ENCODE measurements around the gene PLCD1. TPM values are rescaled to one million over a fixed set of nuclear protein-coding genes. Genes with fewer than 3 reads are reported as not detected.
A peak's percentile ranks its signal among the peaks of the same experiment; 100 is the strongest.
"Not testable (repeated sequence)": the region's sequence is repeated elsewhere in the genome, so short reads cannot be mapped to it uniquely, and the experiment has no call there.

The PLCD1 gene
- total RNA-seq, 1 experiment from 2014 or later, result 13.5 TPM

GRCh38 chr3:37990527-37990926 is 38.9 kb downstream of the PLCD1 start, which contains the start of gene VILL:
Gene VILL (plus strand): TSS chr3:37990786. CDS start chr3:37993673, 2,887 bp downstream.
- peak within 1 kb of the TSS; percentile 52; the same call in 1 of the 2 replicates for H2AFZ ChIP-seq
- H3K9me2 ChIP-seq (ENCODE audit: insufficient read depth), result no peaks in the 10 kb centered on the region
- H3K36me3 ChIP-seq (ENCODE audit: low read depth), result no peaks in the 10 kb centered on the region
- peak within 1 kb of the TSS; percentile 53 for H3K4me3 ChIP-seq
- H4K20me1 ChIP-seq (ENCODE audit: insufficient read depth), result no peaks in the 10 kb centered on the region
- intact Hi-C loops (cut with micrococcal nuclease; ENCODE audit: unreplicated experiment), result loop anchor here (2.0 kb wide), 1 partner anchor 54 kb away; no protein-coding TSS in a partner anchor
- TF ChIP-seq EZH2 (IDR thresholded peaks at IDR 0.05; ENCODE audit: low read depth), result no peak
- TF ChIP-seq CTCF (conservative IDR thresholded peaks at IDR 0.05), result peak; percentile 37; the same call in 1 of the 2 replicates
- peak; percentile 84 to 86 for DNase-seq
- peaks cover 8% of the 10 kb centered on the region; the same call in 1 of the 2 replicates for H3K79me2 ChIP-seq (ENCODE audit: low read depth)
- peaks cover 35% of the 10 kb centered on the region; the same call in 1 of the 2 replicates for H3F3A ChIP-seq (ENCODE audit: insufficient read depth, low read depth)
- H3K27ac ChIP-seq, result peak within 1 kb of the TSS; percentile 80
- ChIA-PET POLR2A (ENCODE audit: unreplicated experiment) (interaction anchor here (0.5 kb wide), 1 partner anchor 809 kb away, joined by 4 read pairs; no protein-coding TSS in a partner anchor), CTCF (interaction anchor here (0.5 to 1.0 kb wide), 3 partner anchors 16 to 345 kb away, joined by 4 to 6 read pairs (median 4); no protein-coding TSS in a partner anchor)
- H3K4me1 ChIP-seq (replicated peaks; ENCODE audit: insufficient read depth), result peaks cover 81% of the 10 kb centered on the region
- BruUV-seq (replicated peaks), result no TSS peak
- no peaks in the 10 kb centered on the region for H3K9me3 ChIP-seq (ENCODE audit: insufficient read depth, low read depth)
- H3K27me3 ChIP-seq (ENCODE audit: insufficient read depth, low read depth), result no peaks in the 10 kb centered on the region
- peak within 1 kb of the TSS; percentile 74 for H3K4me2 ChIP-seq

- Histone ChIP-seq H2AFZ (no peak overlapping the region), H3F3A (ENCODE audit: insufficient read depth, low read depth) (peaks cover 34% of the 10 kb centered on the region; the same call in 1 of the 2 replicates), H3K79me2 (ENCODE audit: low read depth) (peaks cover 8% of the 10 kb centered on the region; the same call in 1 of the 2 replicates), H3K27me3 (ENCODE audit: insufficient read depth, low read depth) (no peaks in the 10 kb centered on the region), H3K4me1 (replicated peaks; ENCODE audit: insufficient read depth) (peaks cover 81% of the 10 kb centered on the region), H3K4me3 (peak overlapping the region; percentile 53; the same call in 1 of the 2 replicates), H4K20me1 (ENCODE audit: insufficient read depth) (no peaks in the 10 kb centered on the region), H3K36me3 (ENCODE audit: low read depth) (no peaks in the 10 kb centered on the region), H3K9me2 (ENCODE audit: insufficient read depth) (no peaks in the 10 kb centered on the region), H3K9me3 (ENCODE audit: insufficient read depth, low read depth) (no peaks in the 10 kb centered on the region), H3K27ac (peak overlapping the region; percentile 80; the same call in 1 of the 2 replicates), H3K4me2 (peak overlapping the region; percentile 74)
- ChIA-PET POLR2A (ENCODE audit: unreplicated experiment) (interaction anchor here (0.6 kb wide), 1 partner anchor 175 kb away, joined by 5 read pairs; no protein-coding TSS in a partner anchor), CTCF (interaction anchor here (1.0 kb wide), 1 partner anchor 16 kb away, joined by 4 read pairs; no protein-coding TSS in a partner anchor)
- intact Hi-C loops (cut with micrococcal nuclease; ENCODE audit: unreplicated experiment), result loop anchor here (2.0 kb wide), 1 partner anchor 53 kb away; no protein-coding TSS in a partner anchor
- DNase-seq, result no peak
- BruUV-seq (replicated peaks), result no TSS peak
- TF ChIP-seq CTCF (conservative IDR thresholded peaks at IDR 0.05), result no peak
- no peak for TF ChIP-seq EZH2 (IDR thresholded peaks at IDR 0.05; ENCODE audit: low read depth)
Observed at GRCh38 chr3:37989821-37990480, 39.5 kb downstream of the PLCD1 start.

- no peak overlapping the region for H3K4me2 ChIP-seq
- H3K9me2 ChIP-seq (ENCODE audit: insufficient read depth), result no peaks in the 10 kb centered on the region
- H3K9me3 ChIP-seq (ENCODE audit: insufficient read depth, low read depth), result no peaks in the 10 kb centered on the region
- intact Hi-C loops (cut with micrococcal nuclease; ENCODE audit: unreplicated experiment), result no loop called here
- peaks cover 8% of the 10 kb centered on the region; the same call in 1 of the 2 replicates for H3K79me2 ChIP-seq (ENCODE audit: low read depth)
- peaks cover 79% of the 10 kb centered on the region for H3K4me1 ChIP-seq (replicated peaks; ENCODE audit: insufficient read depth)
- no peaks in the 10 kb centered on the region for H4K20me1 ChIP-seq (ENCODE audit: insufficient read depth)
- no TSS peak for BruUV-seq (replicated peaks)
- H3K36me3 ChIP-seq (ENCODE audit: low read depth), result no peaks in the 10 kb centered on the region
- no peaks in the 10 kb centered on the region for H3K27me3 ChIP-seq (ENCODE audit: insufficient read depth, low read depth)
- H3K27ac ChIP-seq, result no peak overlapping the region
- TF ChIP-seq EZH2 (IDR thresholded peaks at IDR 0.05; ENCODE audit: low read depth), result no peak
- no peak for TF ChIP-seq CTCF (conservative IDR thresholded peaks at IDR 0.05)
- no peak for DNase-seq
- no peak overlapping the region for H3K4me3 ChIP-seq
- CTCF ChIA-PET, result no interaction called here
- H3F3A ChIP-seq (ENCODE audit: insufficient read depth, low read depth), result peaks cover 30% of the 10 kb centered on the region; the same call in 1 of the 2 replicates
- H2AFZ ChIP-seq, result no peak overlapping the region
- POLR2A ChIA-PET (ENCODE audit: unreplicated experiment), result no interaction called here
Observed at GRCh38 chr3:37988931-37989525, 40.4 kb downstream of the PLCD1 start.

- H3K27me3 ChIP-seq (ENCODE audit: insufficient read depth, low read depth); H3K79me2 ChIP-seq (ENCODE audit: low read depth); DNase-seq; CTCF ChIA-PET; intact Hi-C loops (cut with micrococcal nuclease; ENCODE audit: unreplicated experiment); H3K4me2 ChIP-seq; H3K36me3 ChIP-seq (ENCODE audit: low read depth); BruUV-seq (replicated peaks); H3K9me3 ChIP-seq (ENCODE audit: insufficient read depth, low read depth); H3K4me3 ChIP-seq; POLR2A ChIA-PET (ENCODE audit: unreplicated experiment); H3K27ac ChIP-seq; H2AFZ ChIP-seq; H3K9me2 ChIP-seq (ENCODE audit: insufficient read depth); H4K20me1 ChIP-seq (ENCODE audit: insufficient read depth): not testable (repeated sequence)
- peaks cover 28% of the 10 kb centered on the region; the same call in 1 of the 2 replicates for H3F3A ChIP-seq (ENCODE audit: insufficient read depth, low read depth)
- peaks cover 72% of the 10 kb centered on the region for H3K4me1 ChIP-seq (replicated peaks; ENCODE audit: insufficient read depth)
Observed at GRCh38 chr3:37988376-37988775, 41.1 kb downstream of the PLCD1 start.
